ENCODE data around the gene PLEKHO2. TPM values are rescaled to one million over a fixed set of nuclear protein-coding genes. Genes with fewer than 3 reads are reported as not detected.

The PLEKHO2 gene
- total and polyA plus RNA-seq, 10 of the 15 experiments (the other 5 are each of a cell fraction or from before 2014, with no cell fraction given), result 1.4 to 25.6 (median 20.5) TPM

GRCh38 chr15:64828985-64829384 is 12.7 kb upstream of the PLEKHO2 start (continued):
- no peak for TF ChIP-seq PAX8 (IDR thresholded peaks at IDR 0.05)
- TF ChIP-seq HDAC2 (IDR thresholded peaks at IDR 0.05), result no peak
- no peak for TF ChIP-seq MYB (IDR thresholded peaks at IDR 0.05; ENCODE audit: borderline replicate concordance, low read depth, low read length)
- TF ChIP-seq CTCF (IDR thresholded peaks at IDR 0.05 in 2 of 3, conservative IDR thresholded peaks at IDR 0.05 in 1 of 3; ENCODE audit: control insufficient read depth in 2 of 3, extremely low read depth in 1 of 3, insufficient read depth in 1 of 3, low read depth in 3 of 3, low read length in 3 of 3), result no peak
- TF ChIP-seq NR2C2 (IDR thresholded peaks at IDR 0.05; ENCODE audit: borderline replicate concordance, control insufficient read depth, insufficient read length, low read depth), result no peak
- no peak for TF ChIP-seq ZBTB4 (CRISPR knock-in tag; IDR thresholded peaks at IDR 0.05)
- TF ChIP-seq SIN3A (IDR thresholded peaks at IDR 0.05; ENCODE audit: low read depth, low read length), result no peak
- no peak for TF ChIP-seq PML (IDR thresholded peaks at IDR 0.05; ENCODE audit: low read length)
- TF ChIP-seq ATF7 (IDR thresholded peaks at IDR 0.05; ENCODE audit: low read depth), result no peak
